Activated CD8-positive, alpha-beta memory T cell treated with anti-CD3 and anti-CD28 coated beads, Interleukin-2, amount 50 U/mL, for 1 hour (primary cell): ENCODE measurements around the gene SCGN.

Experiments
- DNase-seq: peaks from one replicate; pipeline ENCODE4 v3.0.0-alpha.2; 2020; ENCODE audit errors: extremely low read depth

The SCGN gene

DNA sequence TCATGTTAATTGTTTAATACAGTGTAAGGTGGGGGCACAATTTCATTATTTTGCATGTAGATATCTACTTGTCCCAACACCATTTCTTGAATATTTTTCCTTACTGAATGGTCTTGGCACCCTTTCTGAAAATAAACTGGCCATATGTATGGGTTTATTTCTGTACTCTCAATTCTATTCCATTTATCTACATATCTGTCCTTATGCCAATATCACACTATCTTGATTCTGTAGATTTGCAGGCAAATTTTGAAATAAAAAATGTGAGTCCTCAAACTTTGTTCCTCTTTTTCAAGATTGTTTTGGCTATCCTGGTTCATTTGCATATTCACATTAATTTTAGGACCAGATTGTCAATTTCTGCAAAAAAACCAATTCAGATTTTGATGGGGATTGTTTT, 34.8 kb downstream of the SCGN start:
- no peak for DNase-seq

DNA sequence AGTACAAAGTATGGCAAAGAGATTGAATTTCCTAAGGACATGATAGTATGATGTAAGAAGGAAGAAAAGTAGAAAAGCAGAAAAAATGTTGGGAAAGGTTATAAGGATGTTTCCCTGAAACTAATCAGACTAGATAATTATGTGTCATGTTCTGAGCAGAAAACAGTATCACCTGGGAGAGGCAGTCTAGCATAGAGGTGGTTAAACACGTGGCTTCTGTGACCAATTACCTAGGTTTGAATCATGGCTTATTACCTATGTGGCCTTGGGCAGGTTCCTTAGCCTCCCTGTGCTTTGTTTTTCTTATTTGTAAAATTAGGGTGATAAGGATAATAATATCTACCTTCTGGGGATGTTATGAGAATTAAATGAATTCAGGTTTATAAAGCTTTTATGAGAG, 38.0 kb downstream of the SCGN start:
- DNase-seq, result no peak

DNA sequence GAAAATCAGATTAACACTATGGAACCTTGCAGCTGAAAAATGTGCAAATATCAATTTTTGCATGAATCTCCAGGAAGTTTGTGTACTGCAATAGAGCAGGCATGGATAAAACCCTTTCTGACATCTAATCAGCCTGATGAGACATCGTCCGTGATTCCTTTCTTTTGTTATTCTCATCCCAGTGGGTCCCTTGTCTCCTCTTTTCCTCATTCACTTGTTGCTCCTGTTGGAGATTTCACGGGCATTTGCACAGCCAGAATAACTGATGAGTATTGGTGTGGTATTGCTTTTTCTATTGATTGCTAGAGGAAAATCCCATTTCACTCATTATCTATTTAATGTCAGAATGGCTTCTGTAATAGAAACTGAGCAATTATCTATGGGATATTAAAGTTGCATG, 39.9 kb downstream of the SCGN start:
- no peak for DNase-seq

DNA sequence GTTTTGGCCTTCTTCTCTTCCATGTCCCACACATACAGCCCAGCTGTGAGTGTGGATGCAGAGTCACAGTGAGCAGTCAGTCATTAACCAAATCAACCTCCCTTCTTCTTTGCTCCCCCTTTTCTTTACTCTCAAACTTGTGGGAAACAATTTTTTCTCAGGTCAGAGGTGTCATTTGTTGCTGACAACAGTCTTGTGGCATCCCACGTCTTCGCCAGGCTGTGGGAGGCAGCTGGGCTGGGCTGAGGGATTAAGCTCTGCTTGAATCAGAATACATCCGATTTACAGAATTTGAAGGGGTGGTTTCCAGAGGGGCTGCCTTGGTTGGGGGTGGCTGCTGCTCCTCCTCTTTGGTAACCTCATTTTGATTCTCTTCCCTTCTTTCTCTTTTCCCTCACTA, 40.5 kb downstream of the SCGN start:
- DNase-seq, result no peak

DNA sequence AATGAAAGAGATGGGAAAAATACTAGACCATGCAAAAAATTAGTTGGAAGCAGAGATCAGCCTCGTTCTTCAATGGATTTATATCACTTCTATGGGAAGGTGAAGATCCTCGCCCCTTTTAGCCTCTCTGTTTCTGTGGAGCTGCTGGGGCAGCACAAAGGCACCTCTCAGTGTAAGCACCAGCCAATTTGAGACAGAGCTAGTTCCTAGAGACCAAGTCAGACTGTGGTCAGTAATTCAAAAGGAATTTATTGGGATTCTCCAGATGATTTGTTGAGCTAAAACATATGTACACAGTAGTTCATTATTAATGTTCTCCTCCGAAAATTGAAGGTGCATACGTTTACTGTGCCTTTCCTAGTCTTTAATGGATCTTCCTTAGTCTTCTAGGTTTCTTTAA, 42.4 kb downstream of the SCGN start:
- no peak for DNase-seq

DNA sequence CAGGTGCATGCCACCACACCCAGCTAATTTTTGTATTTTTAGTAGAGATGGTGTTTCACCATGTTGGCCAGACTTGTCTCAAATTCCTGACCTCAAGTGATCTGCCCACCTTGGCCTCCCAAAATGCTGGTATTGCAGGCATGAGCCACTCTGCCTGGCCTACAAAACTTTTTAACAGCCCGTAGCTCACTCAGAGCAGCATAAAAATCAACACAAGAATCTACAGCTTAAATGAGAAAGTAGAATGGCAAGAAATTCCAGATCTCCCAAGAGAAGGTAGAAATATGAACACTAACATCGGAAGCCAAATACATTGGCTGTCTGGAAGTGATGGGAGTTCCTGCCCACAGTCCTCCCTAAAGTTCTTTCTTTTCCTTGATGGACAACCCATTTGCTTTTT, 43.7 kb downstream of the SCGN start:
- no peak for DNase-seq

DNA sequence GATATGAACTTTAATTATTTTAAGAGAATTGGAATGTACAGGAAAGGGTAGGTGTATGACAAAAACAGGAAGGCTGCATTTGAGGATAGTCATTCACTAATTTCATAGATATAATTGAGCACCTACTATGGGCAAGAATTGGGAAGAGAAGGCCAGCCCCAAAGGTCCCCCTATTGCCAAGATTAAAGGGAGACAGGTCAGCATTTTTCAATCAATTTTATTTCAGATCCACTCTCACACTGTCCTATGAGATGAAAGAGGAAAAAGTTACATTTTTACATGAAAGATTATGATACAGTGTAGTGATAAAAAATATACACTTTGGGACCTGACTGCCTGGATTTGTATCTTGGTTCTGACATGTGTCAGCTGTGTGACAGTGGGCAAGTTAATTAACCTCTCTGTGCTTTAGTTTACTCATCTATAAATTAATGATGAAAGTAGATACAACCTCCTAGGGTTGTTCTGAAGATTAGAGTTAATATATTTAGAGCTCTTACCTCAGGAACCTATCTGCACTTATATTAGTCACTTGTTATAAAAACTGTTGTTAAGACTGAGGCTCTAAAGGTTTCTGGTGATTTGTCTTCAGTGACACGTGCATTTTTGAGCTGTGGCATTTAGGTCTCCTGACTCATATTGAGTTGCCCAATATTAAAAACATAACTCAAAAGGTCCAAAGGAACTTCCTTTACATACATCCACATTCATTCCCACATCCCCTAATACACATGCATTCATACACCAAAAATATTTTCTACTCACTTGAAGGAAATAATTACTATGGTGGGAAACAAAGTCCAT, 45.7 kb downstream of the SCGN start:
- no peak for DNase-seq

DNA sequence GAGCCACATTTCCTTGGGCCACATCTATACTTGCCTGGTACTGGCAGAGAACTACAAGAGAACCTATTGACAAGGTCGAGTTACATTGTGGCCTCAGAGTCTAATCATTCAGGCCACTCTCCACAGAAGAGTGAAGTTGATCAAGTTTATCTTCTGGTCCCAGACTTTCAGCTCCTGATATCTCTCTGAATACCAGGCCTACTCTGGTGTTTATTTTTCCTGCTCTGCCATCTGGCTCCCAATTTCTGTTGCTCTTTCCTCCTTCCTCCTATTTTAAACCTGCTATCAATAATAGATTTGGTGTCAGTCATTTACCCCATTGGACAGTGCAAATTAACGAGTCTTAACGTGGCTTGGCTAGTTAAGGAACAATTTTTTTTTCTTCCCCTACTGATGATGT, 46.6 kb downstream of the SCGN start:
- no peak for DNase-seq

DNA sequence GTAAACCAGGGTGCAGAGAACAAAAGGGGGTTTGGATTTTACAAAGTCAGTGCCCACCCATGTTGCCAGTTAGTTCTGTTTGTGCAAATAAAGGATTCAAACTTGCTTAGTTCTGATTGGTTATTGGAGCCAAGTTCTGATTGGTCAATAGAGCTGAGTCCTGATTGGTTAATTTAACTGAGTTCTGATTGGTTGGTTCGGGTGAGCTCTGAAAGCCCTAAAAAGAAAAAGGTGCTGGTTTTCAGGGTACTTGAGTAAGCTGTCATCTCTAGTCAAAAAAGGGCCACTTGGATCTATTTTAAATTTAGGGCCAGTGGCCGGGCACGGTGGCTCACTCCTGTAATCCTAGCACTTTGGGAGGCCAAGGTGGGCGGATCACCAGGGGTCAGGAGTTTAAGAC, 47.6 kb downstream of the SCGN start:
- DNase-seq, result no peak

DNA sequence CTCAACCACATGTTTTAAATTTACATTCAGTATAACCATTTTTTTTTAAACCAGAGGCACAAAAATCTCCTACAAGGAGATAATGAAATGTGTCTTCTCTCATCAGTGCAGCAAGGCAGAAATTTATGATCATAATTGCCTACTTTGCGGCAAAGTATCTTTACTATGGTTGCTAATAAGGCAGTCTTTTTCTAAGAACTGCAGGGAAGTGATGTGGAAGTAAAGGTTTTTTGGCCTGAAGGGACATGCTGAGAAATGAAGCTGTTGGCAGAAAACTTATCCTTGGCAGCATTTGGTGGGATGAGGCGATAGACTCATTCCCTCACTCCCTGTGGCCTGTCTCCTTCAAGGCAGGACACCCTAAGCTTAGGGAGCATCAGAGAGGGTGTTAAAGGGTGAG, 48.7 kb downstream of the SCGN start:
- DNase-seq, result no peak

DNA sequence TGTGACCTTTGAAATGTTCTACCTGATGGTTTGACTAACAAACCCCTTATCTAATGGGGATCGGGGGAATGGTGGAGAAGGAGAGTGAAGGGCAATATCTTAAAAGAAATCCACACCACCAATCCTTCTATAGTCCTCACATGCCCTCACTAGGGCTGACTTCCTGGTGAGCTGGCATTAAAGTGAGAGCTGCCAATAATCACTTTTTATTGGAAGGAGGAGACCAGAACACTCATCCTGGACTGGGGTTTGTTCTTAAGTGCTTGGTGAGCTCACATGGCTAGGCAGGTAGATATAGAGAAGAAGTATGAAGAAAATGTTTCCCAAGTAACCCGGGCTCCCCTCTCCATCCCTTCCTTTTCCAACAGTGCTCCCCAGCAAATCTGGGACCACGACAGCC, 49.8 kb downstream of the SCGN start:
- DNase-seq, result no peak

DNA sequence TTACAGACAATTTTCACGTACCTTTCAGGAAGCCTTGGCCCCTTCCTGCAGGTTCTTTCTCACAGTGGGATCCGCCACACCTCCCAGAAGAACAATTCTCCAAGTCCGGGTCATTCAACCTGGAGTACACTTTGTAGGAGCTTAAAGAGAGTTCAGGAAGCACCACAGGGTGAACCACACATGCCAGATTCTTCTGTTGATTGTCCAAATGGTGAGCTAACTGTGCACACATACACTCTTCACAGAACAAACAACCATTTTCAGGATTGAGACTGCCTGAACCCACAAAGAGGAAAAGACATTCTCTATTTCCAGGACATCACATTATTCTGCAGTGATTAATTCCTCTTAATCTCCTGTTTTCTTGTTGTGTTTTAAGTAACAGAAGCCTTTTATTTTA, 51.0 kb downstream of the SCGN start:
- no peak for DNase-seq

DNA sequence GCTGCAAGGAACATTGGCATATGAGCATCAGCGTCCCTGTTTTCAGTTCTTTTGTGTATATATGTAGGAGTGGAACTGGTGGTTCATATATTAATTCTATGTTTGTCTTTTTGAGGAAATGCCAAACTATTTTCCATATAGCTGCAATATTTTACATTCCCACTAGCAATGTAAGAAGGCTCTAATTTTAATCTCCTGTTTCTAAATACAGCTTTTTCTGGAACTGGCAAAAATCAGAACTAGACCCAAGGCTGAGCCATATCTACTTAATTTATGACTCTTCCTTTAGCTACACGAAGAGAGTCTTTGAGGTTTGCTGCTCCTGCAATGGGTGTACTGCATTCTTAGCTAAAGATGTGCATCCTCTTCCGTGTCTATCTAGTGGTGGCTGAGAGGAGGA, 52.0 kb downstream of the SCGN start:
- no peak for DNase-seq

DNA sequence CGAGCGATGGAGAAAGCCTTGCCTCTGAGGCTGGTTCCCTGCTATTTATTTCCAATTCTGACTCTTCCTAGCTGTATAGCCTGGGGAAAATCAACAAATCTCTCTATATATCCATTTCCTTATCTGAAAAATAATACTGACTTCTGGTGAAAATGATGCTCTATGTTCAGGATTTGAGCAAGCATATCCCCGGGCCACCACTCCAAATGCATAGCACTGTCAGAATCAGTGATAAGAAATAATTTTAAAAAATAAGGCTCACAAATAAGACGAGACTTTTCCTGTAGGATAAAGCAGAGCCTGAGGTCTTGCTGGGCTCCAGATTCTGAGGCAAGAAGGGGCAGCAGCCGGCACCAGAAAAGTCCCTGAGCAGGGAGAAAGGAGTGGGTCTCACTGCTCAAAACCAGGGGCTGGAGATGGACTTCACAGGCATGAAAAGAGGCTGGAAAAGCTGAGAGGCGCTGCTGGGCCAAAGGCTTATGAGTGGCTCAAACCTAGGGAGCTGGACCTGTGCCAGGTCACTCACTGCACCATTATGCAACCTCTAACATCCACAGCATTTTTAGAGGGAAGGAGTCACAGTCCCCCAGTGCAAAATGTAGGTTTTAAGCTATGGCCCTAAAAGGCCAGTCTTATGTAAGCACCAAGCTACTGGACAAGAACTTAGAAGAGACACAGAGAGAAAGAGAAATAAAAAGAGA, 54.4 kb downstream of the SCGN start:
- no peak for DNase-seq

DNA sequence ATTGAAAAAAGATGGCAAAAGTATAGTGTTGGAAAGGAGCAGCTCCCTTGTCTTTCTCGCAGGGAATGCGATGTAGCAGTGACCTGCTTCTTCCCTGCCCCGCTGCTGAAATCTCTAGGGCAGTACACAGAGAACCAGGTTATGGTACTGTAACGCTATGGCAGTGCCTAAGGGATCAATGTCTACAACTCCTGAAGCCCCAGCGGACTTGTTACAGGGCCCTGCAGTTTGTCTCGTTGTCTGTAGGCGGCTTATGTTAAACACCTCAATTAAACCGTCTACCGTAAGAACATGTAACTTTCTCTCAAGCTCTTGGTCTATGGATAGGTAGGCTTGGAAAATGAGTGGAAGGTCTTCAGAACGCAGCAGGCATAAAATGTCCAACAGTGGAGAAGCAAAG, 57.7 kb downstream of the SCGN start:
- DNase-seq, result no peak

DNA sequence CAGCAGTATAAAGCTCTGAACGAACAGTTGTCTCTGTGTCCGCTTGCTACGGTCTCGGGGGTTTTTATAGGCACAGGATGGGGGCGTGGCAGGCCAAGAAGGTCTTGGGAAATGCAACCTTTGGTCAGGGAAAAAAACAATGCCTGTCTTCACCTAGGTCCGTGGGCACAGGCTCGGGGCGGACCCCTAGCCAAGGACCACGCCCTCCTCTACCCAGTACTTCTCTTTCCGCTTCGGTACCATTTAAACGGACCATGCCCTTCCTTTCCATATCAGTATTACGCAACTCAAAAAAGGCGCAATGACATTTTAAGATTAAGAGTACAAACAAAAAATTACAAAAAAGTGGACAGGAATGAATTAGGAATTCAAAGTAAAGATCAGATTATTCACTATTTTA, 58.3 kb downstream of the SCGN start:
- DNase-seq, result no peak

DNA sequence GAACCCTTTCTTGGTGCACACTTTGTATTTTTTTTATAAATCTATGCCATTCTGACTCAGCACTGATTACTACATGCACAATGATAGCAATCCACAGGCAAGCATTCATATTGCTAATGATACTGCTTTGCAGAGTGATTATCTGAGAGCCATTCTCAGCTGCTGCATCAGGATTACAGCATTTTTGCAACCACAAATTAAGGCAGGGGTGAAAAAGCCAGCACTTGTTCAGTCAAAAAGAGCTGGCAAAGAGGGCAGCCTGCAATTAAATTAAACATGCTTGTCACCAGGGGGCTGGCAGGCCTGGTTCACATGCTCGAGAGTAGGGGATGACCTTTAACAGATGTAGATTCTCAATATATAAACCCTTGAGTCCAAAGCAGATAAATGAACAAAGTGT, 61.8 kb downstream of the SCGN start:
- DNase-seq, result no peak

DNA sequence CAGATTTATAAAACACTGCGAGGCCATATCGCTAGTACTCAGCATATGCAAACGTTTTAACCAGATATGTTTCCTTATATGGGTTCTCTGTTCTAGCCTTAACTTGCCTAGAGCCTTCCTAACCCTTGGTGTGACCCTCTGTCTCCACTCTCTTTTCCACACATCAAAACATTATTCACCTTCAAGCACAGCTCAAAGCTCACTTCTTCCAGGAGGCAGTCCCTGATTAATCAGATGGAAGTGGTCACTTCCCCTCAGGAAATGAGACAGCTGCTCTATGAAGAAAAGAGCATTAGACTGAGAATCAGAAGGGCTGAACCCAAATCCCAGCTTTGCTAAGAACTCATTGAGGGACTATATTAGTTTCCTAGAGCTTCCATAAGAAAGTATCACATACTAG, 62.8 kb downstream of the SCGN start:
- no peak for DNase-seq

DNA sequence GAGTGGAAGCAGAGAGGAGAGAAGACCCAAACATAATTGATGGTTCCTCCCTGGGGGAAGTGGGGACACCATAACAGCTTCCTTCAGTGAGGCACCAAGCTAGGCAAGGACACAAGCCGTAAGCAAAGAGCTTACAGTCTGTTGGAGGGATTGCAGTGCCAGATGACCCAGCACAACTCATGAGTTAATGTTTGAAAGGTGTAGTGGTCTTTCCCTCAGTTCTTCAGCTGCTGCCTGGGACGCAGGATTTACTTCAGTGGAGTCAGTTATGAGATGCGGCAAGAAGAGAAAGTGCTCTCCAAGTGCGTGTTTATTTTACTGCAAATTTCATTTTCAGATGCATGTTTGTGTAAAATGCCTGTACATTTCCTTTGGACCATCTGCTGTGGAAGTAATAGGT, 63.8 kb downstream of the SCGN start:
- no peak for DNase-seq

DNA sequence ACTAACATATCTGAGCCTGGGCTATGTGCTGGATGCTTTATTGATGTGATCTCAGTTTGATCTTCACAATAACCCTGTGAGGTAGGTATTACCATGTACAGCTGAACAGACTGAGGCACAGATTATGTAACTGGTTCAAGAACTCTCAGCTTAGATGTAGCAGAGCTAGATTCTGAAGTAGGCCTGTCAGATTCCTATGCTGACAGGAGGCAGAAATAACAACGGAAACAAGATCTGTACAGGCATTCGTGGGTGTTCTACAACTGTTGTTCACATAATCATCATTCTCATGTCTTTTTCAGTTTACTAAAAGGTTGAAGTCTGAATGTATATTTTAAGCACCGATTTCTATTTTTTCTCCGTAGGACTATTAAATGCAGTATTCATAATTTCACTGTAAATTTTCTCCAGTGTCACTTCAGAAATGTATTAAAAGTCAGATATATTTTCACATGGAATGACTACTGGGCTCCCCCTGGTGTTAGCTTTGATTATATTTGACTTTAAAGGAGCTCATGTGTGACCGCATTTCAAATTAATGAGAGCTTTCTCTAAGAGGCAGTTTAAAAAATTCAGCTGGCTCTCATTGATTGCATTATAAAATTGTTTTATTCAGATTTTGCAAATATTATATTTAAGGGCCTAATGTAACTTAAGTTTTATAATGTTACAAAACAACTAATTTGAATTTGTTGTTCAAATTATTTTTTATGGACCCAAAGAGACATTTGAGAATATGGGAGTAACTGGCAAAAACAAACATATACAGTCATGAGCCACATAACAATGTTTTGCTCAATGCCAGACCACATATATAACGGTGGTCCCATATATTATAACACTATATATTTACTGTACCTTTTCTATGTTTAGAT, 66.1 kb downstream of the SCGN start:
- DNase-seq, result no peak

DNA sequence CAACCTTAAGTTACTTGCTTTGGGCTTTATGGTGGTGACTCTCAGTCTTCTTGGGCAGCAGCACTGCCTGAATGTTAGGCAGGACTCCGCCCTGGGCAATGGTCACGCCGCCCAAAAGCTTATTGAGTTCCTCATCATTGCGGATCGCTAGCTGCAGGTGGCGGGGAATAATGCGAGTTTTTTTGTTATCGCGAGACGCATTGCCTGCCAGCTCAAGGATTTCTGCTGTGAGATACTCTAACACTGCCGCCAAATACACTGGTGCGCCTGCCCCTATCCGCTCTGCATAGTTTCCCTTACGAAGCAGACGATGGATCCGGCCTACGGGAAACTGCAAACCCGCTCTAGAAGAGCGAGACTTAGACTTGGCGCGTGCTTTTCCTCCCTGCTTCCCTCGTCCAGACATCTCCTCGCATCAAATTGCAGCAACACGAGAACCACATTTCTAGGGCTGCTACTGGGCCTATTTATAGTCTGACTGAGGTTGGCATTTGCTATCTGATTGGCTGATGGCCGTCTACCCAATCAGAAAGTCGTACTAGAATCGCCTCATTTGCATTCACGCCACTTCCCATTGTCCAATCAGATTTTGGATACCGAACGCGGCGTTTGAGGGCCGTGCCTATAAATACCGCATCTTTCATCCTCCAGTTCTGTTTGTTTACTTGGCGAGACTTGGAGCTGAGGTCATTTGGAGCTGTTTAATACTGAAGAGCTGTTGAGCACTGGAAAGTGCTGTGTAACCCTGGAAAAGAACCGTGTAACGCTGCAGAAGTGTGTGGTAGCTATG, 74.3 kb downstream of the SCGN start:
- no peak for DNase-seq

DNA sequence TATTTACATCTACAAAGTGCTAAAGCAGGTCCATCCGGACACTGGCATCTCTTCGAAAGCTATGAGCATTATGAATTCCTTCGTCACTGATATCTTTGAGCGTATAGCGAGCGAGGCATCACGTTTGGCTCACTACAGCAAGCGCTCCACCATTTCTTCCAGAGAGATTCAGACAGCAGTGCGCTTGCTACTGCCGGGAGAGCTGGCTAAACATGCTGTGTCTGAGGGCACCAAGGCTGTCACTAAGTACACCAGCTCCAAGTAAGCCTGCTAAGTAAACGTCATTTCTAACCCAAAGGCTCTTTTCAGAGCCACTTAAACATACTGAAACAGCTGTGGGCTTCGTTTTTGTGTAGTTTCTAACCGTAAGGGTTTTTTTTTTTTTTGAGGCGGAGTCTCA, 75.0 kb downstream of the SCGN start:
- DNase-seq, result no peak
